HG02763 (cell line): ENCODE results near the gene LRSAM1.

Source experiments
- ATAC-seq: cut with Tn5 transposase; IDR thresholded peaks from one replicate; pipeline ENCODE4 v1.9.1; 2021; ENCODE audit warnings: mild to moderate bottlenecking, moderate library complexity; ENCODE audit not compliant: unreplicated experiment

Gene LRSAM1

DNA sequence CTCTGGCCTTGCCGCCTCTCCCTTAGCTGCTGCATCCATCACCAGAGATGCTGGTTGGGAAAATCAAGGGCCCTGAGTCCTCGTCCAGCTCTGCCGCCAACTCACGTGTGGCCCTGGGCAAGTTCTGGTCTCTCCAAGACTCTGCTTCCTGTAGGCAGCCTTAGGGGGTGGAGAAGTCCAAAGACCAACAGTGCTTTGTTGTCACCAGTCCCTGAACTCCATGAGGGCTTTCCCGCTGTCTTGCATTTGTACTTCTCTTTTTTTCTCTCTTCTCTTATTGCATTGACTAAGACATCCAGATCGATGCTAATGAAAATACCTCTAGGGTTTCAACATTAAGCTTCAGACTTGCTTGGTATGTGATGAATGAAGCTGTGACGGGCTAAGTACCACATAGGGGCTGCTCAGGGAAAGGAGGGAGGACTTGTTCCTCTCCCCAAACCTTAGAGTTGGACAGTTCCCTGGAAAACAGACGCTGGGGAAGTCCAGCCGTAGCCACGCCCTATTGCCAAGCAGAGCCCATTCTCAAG is 97.1 kb downstream of the LRSAM1 start:
- ATAC-seq: no peak

DNA sequence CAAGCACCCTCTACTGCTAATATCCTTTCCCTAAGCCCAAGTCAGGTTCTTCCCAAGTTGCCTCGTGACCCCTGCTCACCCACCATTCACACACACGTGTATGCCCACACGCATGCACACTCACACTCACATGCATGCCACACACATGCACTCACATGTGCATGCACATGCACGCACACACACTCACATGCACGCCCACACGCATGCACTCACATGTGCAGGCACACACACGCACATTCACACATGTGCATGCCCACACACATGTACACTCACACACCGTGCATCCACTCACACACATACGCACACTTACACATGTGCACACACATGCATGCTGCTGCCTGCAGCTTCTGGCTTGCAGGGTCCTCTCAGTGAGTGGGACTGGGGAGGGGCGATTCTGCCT is 97.9 kb downstream of the LRSAM1 start:
- no peak for ATAC-seq

DNA sequence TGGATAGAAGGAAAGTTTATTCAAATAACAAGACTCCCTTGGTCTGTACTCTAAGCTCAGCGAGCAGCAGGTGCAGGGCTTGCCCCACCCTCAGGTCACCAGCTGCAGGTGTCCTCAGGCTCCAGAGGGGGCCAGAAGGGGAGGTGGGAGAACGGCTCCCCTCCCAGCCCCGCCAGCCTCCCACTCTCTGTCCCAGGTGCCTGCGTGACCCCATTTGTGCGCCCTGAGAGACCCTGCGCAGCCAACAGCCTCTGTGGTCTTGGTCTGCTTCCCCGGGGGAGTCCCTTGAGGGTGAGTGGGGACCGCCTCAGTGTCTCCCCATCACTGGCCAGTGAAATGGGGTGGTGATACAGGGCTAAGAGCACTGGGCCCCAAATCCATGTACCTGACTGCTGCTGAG is 98.4 kb downstream of the LRSAM1 start:
- no peak for ATAC-seq

DNA sequence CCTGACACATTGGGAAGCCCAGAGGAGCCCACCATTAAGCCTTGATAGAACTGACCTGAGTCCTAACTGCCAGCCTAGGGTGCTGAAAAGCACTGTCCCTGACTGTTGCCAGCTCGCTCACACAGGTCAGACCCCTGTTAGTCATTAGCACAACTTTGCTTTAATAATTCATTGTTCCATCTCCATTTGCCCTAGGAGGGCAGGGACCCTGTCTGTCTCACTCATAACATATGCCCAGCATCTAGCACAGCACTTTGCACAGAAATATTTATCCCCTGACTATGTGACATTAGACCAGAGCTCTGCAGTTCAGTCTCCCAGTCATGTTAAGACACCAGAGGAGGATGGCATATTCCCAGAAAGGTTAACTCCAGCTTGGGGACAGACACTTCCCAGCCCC is 99.0 kb downstream of the LRSAM1 start:
- no peak for ATAC-seq

DNA sequence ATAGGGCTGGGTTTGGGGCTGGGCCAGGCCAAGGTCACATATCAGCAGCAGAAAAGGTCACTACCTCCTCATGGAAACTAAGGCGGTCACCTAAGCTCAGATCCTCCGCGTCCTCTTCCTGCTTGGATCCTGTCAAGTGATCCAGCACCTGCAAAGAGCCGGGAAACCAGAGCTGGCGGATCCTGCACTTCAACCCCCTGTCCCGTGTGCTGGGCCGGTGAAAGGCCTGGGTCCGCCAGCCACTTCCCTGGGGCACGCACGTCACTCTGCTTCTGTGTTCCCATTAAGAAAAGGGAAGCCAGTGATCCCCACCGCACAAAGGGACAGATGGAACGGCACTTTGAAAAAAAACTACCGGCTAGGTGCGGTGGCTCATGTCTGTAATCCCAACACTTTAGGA is 99.4 kb downstream of the LRSAM1 start:
- ATAC-seq: no peak
